ENCODE results near the gene NTN4. TPM values are rescaled to one million over a fixed set of nuclear protein-coding genes. Genes with fewer than 3 reads are reported as not detected.

NTN4 gene
- total and polyA plus RNA-seq, 4 donors: 22.1 to 72.4 (median 53.5) TPM

DNA sequence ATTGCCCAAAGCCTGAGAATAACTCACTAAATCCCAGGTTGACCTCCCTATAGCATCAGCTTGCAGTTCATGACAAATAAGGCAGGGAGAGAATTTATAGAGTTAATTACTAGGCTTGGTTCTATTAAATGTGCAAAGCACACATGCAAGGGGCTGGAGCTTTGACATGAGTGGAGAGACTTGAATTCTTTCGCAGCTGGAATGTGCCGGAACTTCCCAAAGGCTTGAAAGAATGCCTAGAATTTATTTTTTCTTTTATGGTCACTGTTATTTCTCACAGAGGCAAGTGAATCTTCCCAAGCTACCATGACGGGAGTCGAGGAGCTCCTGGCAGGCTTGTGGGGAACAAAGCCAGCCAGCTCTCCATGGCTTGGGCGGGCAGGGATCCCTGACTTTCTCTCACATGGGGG is 143.8 kb downstream of the NTN4 start:
- Histone ChIP-seq H3K9ac (ENCODE audit: insufficient read depth in 1 of 2, low read length in 2 of 2) (no peak overlapping the region), H3K4me1 (ENCODE audit: control insufficient read depth in 5 of 5, insufficient read depth in 5 of 5, low read length in 5 of 5) (peaks cover 0 to 14% (median 0%) of the 10 kb centered on the region in 5 donors), H3K27me3 (ENCODE audit: control insufficient read depth in 3 of 3, insufficient read depth in 3 of 3, low read length in 2 of 3) (no peaks in the 10 kb centered on the region), H3K27ac (ENCODE audit: low read depth in 1 of 2, low read length in 1 of 2) (no peak overlapping the region), H3K36me3 (ENCODE audit: control insufficient read depth in 4 of 4, insufficient read depth in 4 of 4, low read length in 4 of 4) (no peaks in the 10 kb centered on the region), H3K4me3 (no peak overlapping the region), H3K9me3 (ENCODE audit: control insufficient read depth in 4 of 4, insufficient read depth in 3 of 4, low read length in 3 of 4) (no peaks in the 10 kb centered on the region)
- 61 to 81% methylated on average over 5 of the region's 5 CpGs for WGBS, 2 donors
- DNase-seq (peak; percentile 19 to 44 (median 23)), ATAC-seq (ENCODE audit: insufficient read depth, low FRiP score) (no peak)
- TF ChIP-seq CTCF (IDR thresholded peaks at IDR 0.05; ENCODE audit: control extremely low read depth, extremely low read depth): no peak

DNA sequence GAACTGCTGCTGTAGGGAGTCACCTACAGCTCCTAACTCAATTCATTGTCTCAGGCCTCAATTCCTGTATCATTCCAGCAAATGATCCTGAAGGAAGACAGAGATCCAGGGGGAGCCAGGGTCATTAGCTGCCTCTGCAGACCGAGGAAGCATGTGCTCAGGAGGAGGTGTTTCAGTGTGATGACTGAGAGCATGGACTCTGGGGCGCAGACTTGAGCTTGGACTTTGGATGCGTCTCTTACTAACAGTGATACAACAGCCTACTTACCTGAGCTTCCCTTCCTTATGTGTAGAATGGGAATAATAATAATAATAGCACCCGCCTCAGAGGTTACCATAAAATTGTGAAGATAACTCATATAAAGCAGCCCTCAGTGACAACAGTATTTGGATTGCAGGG is 147.3 kb downstream of the NTN4 start:
- no peak for TF ChIP-seq CTCF (IDR thresholded peaks at IDR 0.05; ENCODE audit: control extremely low read depth, extremely low read depth)
- no peak overlapping the region for H3K4me3 ChIP-seq
- WGBS, 2 donors: 86 to 90% methylated on average over 4 of the region's 4 CpGs
- DNase-seq: no peak
- no peaks in the 10 kb centered on the region for H3K27me3 ChIP-seq (ENCODE audit: control insufficient read depth in 3 of 3, insufficient read depth in 3 of 3, low read length in 2 of 3)
- H3K9me3 ChIP-seq (ENCODE audit: control insufficient read depth in 4 of 4, insufficient read depth in 3 of 4, low read length in 3 of 4): no peaks in the 10 kb centered on the region
- no peak overlapping the region for H3K9ac ChIP-seq (ENCODE audit: insufficient read depth in 1 of 2, low read length in 2 of 2)
- no peak for ATAC-seq (ENCODE audit: insufficient read depth, low FRiP score)
- peaks cover 0 to 3% (median 0%) of the 10 kb centered on the region in 5 donors for H3K4me1 ChIP-seq (ENCODE audit: control insufficient read depth in 5 of 5, insufficient read depth in 5 of 5, low read length in 5 of 5)
- H3K27ac ChIP-seq (ENCODE audit: low read depth in 1 of 2, low read length in 1 of 2): no peak overlapping the region
- no peaks in the 10 kb centered on the region for H3K36me3 ChIP-seq (ENCODE audit: control insufficient read depth in 4 of 4, insufficient read depth in 4 of 4, low read length in 4 of 4)

DNA sequence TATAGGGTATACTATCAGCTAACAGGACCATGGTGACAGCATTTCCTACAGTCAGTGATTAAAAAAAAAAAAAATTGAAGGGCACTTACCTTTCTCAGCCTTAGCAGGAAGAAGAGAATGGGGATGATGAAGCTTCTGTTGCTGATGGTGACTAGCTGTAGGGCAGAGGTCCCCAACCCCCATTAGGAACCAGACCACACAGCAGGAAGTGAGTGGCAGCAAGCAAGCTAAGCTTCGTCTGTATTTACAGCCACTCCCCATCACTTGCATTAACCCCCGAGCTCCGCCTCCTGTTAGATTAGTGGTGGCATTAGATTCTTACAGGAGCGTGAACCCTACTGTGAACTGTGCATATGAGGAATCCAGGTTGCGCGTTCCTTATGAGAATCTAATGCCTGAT is 148.0 kb downstream of the NTN4 start:
- DNase-seq (no peak), ATAC-seq (ENCODE audit: insufficient read depth, low FRiP score) (no peak)
- WGBS, 2 donors: 75 to 85% methylated on average over 6 of the region's 6 CpGs
- H3K4me3 ChIP-seq: no peak overlapping the region
- peaks cover 0 to 3% (median 0%) of the 10 kb centered on the region in 5 donors for H3K4me1 ChIP-seq (ENCODE audit: control insufficient read depth in 5 of 5, insufficient read depth in 5 of 5, low read length in 5 of 5)
- no peak overlapping the region for H3K9ac ChIP-seq (ENCODE audit: insufficient read depth in 1 of 2, low read length in 2 of 2)
- no peak for TF ChIP-seq CTCF (IDR thresholded peaks at IDR 0.05; ENCODE audit: control extremely low read depth, extremely low read depth)
- H3K27ac ChIP-seq (ENCODE audit: low read depth in 1 of 2, low read length in 1 of 2): no peak overlapping the region
- H3K36me3 ChIP-seq (ENCODE audit: control insufficient read depth in 4 of 4, insufficient read depth in 4 of 4, low read length in 4 of 4): no peaks in the 10 kb centered on the region
- H3K9me3 ChIP-seq (ENCODE audit: control insufficient read depth in 4 of 4, insufficient read depth in 3 of 4, low read length in 3 of 4): peaks cover 0 to 2% (median 0%) of the 10 kb centered on the region in 4 donors
- no peaks in the 10 kb centered on the region for H3K27me3 ChIP-seq (ENCODE audit: control insufficient read depth in 3 of 3, insufficient read depth in 3 of 3, low read length in 2 of 3)

- TF ChIP-seq CTCF (IDR thresholded peaks at IDR 0.05; ENCODE audit: control extremely low read depth, extremely low read depth): no peak
- Histone ChIP-seq H3K9ac (ENCODE audit: insufficient read depth in 1 of 2, low read length in 2 of 2) (no peak overlapping the region), H3K9me3 (ENCODE audit: control insufficient read depth in 4 of 4, insufficient read depth in 3 of 4, low read length in 3 of 4) (peaks cover 0 to 2% (median 0%) of the 10 kb centered on the region in 4 donors), H3K27me3 (ENCODE audit: control insufficient read depth in 3 of 3, insufficient read depth in 3 of 3, low read length in 2 of 3) (no peaks in the 10 kb centered on the region), H3K36me3 (ENCODE audit: control insufficient read depth in 4 of 4, insufficient read depth in 4 of 4, low read length in 4 of 4) (no peaks in the 10 kb centered on the region), H3K4me3 (no peak overlapping the region), H3K4me1 (ENCODE audit: control insufficient read depth in 5 of 5, insufficient read depth in 5 of 5, low read length in 5 of 5) (peaks cover 0 to 3% (median 0%) of the 10 kb centered on the region in 5 donors), H3K27ac (ENCODE audit: low read depth in 1 of 2, low read length in 1 of 2) (no peak overlapping the region)
- no peak for DNase-seq
- no peak for ATAC-seq (ENCODE audit: insufficient read depth, low FRiP score)
- 60 to 71% methylated on average over 3 of the region's 3 CpGs for WGBS, 2 donors
Measured at GRCh38 chr12:95641299-95641952, 149.1 kb downstream of the NTN4 start.
